HL-60/S4 treated with phorbol 12-myristate 13-acetate at 8.2 ng/mL for 4 days and 3 days (cell line): ENCODE data around the gene AANAT.

ENCODE experiments used
- in situ Hi-C: fragments of 300-500 bp; cut with MboI; formaldehyde crosslinking; loops from 2 replicates; pipeline ENCODE4 v1.15.0; 2022; ENCODE audit warnings: low sequenced_read_pairs

The AANAT gene

GRCh38 chr17:76441686-76442340 lies 25.6 kb upstream of the AANAT start:
- in situ Hi-C loops: no loop called here

GRCh38 chr17:76442341-76443338 lies 24.8 kb upstream of the AANAT start:
- in situ Hi-C loops: no loop called here

GRCh38 chr17:76444518-76445311 lies 22.7 kb upstream of the AANAT start:
- in situ Hi-C loops: no loop called here

GRCh38 chr17:76445697-76446448 lies 21.5 kb upstream of the AANAT start:
- in situ Hi-C loops: no loop called here

- in situ Hi-C loops: no loop called here
These were observed 20.8 kb upstream of the AANAT start for GRCh38 chr17:76446449-76447231.

- in situ Hi-C loops: no loop called here
These were observed 19.3 kb upstream of the AANAT start for GRCh38 chr17:76447931-76448652.

GRCh38 chr17:76449126-76449525 lies 18.3 kb upstream of the AANAT start:
- in situ Hi-C loops: no loop called here

GRCh38 chr17:76451506-76451905 lies 15.9 kb upstream of the AANAT start:
- in situ Hi-C loops: no loop called here

- in situ Hi-C loops: no loop called here
These were observed 15.2 kb upstream of the AANAT start for GRCh38 chr17:76452127-76452659.

GRCh38 chr17:76452660-76453430 lies 14.6 kb upstream of the AANAT start, which contains the start of gene UBE2O:
UBE2O (minus strand) TSS chr17:76453152; CDS start chr17:76453141, 11 bp downstream.
- in situ Hi-C loops: no loop called here

GRCh38 chr17:76453431-76453743 lies 14.0 kb upstream of the AANAT start:
- in situ Hi-C loops: no loop called here

- in situ Hi-C loops: no loop called here
These were observed 8.6 kb upstream of the AANAT start for GRCh38 chr17:76458580-76459490.

GRCh38 chr17:76459674-76460073 lies 7.7 kb upstream of the AANAT start:
- in situ Hi-C loops: no loop called here

GRCh38 chr17:76461765-76462555 lies 5.4 kb upstream of the AANAT start:
- in situ Hi-C loops: no loop called here

- in situ Hi-C loops: no loop called here
These were observed 4.7 kb upstream of the AANAT start for GRCh38 chr17:76462556-76463290.

GRCh38 chr17:76466775-76467130 lies 650 bp upstream of the AANAT start:
- in situ Hi-C loops: loop anchor here (5.0 kb wide), 1 partner anchor 41 kb away; no protein-coding TSS in a partner anchor
